Right lobe of liver (tissue), 6 donors: ENCODE data around the gene METTL14. TPM values are rescaled to one million over a fixed set of nuclear protein-coding genes. Genes with fewer than 3 reads are reported as not detected.

ENCODE experiments used
- ATAC-seq, 4 donors: fragments of 200-7000 bp; cut with Tn5 transposase; one replicate each; pipeline ENCODE4 v1.9.1; 2020; ENCODE audit warnings: mild to moderate bottlenecking in 4 of 4, moderate library complexity in 4 of 4
- DNase-seq, 3 donors: peaks; one replicate each; pipeline ENCODE4 v3.0.0-alpha.2; 2020
- H3K27ac ChIP-seq, 3 donors: fragments of 200-600 bp; one replicate each; pipeline ENCODE4 v1.8.0; 2022
- H3K27me3 ChIP-seq, 2 donors: fragments of 200-600 bp; one replicate each; pipeline ENCODE4 v1.8.0; 2022
- H3K36me3 ChIP-seq, 4 donors: fragments of 200-600 bp; sonication (generic) in 1 of 4; one replicate each; pipeline versions ENCODE4 v1.5.1 to v1.8.0; 2017 to 2022; ENCODE audit warnings: control low read depth in 1 of 4
- H3K4me1 ChIP-seq, 4 donors: fragments of 200-600 bp; sonication (generic) in 1 of 4; one replicate each; pipeline versions ENCODE4 v1.5.1 to v1.8.0; 2017 to 2022; ENCODE audit warnings: control low read depth in 1 of 4
- H3K4me3 ChIP-seq, 3 donors: fragments of 200-600 bp; one replicate each; pipeline ENCODE4 v1.8.0; 2022
- H3K9me3 ChIP-seq, 4 donors: fragments of 200-600 bp; sonication (generic) in 1 of 4; one replicate each; pipeline versions ENCODE4 v1.5.1 to v1.8.0; 2017 to 2022; ENCODE audit warnings: control low read depth in 1 of 4
- POLR2A ChIP-seq: fragments of 450-650 bp; IDR thresholded peaks from one replicate; pipeline ENCODE4 v1.6.1; 2017; ENCODE audit warnings: antibody characterized with exemption, mild to moderate bottlenecking
- WGBS: methylation state at CpG from one replicate; pipeline ENCODE4 v1.1.6; 2018; ENCODE audit warnings: low coverage, low lambda C conversion rate; ENCODE audit not compliant: insufficient coverage; ENCODE audit errors: missing lambda C conversion rate; 5-methylcytosine and 5-hydroxymethylcytosine counted together
- intact Hi-C, 2 donors: fragments of 100-400 bp; cut with DNase I; formaldehyde crosslinking; loops; one replicate each; pipeline versions ENCODE4 v1.11.2 to v1.14.1; 2022
- total RNA-seq, 6 experiments: library from RNA; depleted of rRNA in 2 of 6; stranded (reverse); fragments of >200 nt in 2 of 6; fragmentation: NEBNext Ultra II Directional in 3 of 6; extraction: Animal tissue kit (Norgen Biotek cat#: 25700) in 3 of 6; gene quantifications; one replicate each; pipeline versions ENCODE4 v1.1.0 to v1.2.4, GENCODE V29; 2016 to 2023
- TF ChIP-seq, protein P1 (sequence below), 4 donors: fragments of 200-600 bp in 3 of 4; fragments of 450-650 bp in 1 of 4; IDR thresholded peaks; one replicate each; pipeline versions ENCODE4 v1.5.1 to v1.8.0; 2016 to 2022; ENCODE audit warnings: antibody characterized with exemption in 4 of 4, mild to moderate bottlenecking in 2 of 4
- donor health status: DM: no; HTN: yes; CAD: no.
- donor health status: DM: no; HTN: no; CAD: no.
- donor health status: DM: no; HTN: no; CAD: no.
- donor health status: DM: no; HTN: yes; CAD: no.
- donor health status: DM: no; HTN: yes; CAD: no.

Gene METTL14
- total RNA-seq, 6 experiments from 2014 or later, result 19.5 to 33.0 (median 25.9) TPM

GRCh38 chr4:118742050-118742449 is 56.9 kb downstream of the METTL14 start:
- Histone ChIP-seq H3K36me3 (peaks cover 0 to 54% (median 28%) of the 10 kb centered on the region in 4 donors), H3K27ac (no peak overlapping the region), H3K27me3 (no peaks in the 10 kb centered on the region), H3K9me3 (no peaks in the 10 kb centered on the region), H3K4me3 (no peak overlapping the region), H3K4me1 (no peaks in the 10 kb centered on the region)
- DNase-seq (no peak), ATAC-seq (peak in 1 of 4 donors; percentile 31)
- TF ChIP-seq, protein P1, sequence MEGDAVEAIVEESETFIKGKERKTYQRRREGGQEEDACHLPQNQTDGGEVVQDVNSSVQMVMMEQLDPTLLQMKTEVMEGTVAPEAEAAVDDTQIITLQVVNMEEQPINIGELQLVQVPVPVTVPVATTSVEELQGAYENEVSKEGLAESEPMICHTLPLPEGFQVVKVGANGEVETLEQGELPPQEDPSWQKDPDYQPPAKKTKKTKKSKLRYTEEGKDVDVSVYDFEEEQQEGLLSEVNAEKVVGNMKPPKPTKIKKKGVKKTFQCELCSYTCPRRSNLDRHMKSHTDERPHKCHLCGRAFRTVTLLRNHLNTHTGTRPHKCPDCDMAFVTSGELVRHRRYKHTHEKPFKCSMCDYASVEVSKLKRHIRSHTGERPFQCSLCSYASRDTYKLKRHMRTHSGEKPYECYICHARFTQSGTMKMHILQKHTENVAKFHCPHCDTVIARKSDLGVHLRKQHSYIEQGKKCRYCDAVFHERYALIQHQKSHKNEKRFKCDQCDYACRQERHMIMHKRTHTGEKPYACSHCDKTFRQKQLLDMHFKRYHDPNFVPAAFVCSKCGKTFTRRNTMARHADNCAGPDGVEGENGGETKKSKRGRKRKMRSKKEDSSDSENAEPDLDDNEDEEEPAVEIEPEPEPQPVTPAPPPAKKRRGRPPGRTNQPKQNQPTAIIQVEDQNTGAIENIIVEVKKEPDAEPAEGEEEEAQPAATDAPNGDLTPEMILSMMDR (IDR thresholded peaks at IDR 0.05), result no peak
- no peak for TF ChIP-seq POLR2A
- intact Hi-C loops, result no loop called here

GRCh38 chr4:118743867-118744266 is 58.7 kb downstream of the METTL14 start:
- no peaks in the 10 kb centered on the region for H3K27me3 ChIP-seq
- no peaks in the 10 kb centered on the region for H3K4me1 ChIP-seq
- no peak for DNase-seq
- TF ChIP-seq, protein P1 (IDR thresholded peaks at IDR 0.05), result no peak
- TF ChIP-seq POLR2A, result no peak
- peaks cover 0 to 42% (median 24%) of the 10 kb centered on the region in 4 donors for H3K36me3 ChIP-seq
- H3K4me3 ChIP-seq, result no peak overlapping the region
- 75% methylated on average over 4 of the region's 4 CpGs for WGBS
- intact Hi-C loops, result no loop called here
- ATAC-seq, result peak in 1 of 4 donors; percentile 41
- no peaks in the 10 kb centered on the region for H3K9me3 ChIP-seq
- H3K27ac ChIP-seq, result no peak overlapping the region

- H3K36me3 ChIP-seq, result peaks cover 0 to 32% (median 17%) of the 10 kb centered on the region in 4 donors
- no peaks in the 10 kb centered on the region for H3K27me3 ChIP-seq
- peaks cover 0 to 9% (median 0%) of the 10 kb centered on the region in 4 donors for H3K4me1 ChIP-seq
- WGBS, result 75% methylated on average over 3 of the region's 3 CpGs
- H3K27ac ChIP-seq, result no peak overlapping the region
- intact Hi-C loops, result no loop called here
- TF ChIP-seq, protein P1 (IDR thresholded peaks at IDR 0.05), result no peak
- no peak for TF ChIP-seq POLR2A
- H3K9me3 ChIP-seq, result no peaks in the 10 kb centered on the region
- H3K4me3 ChIP-seq, result no peak overlapping the region
- DNase-seq (no peak), ATAC-seq (peak in 1 of 4 donors; percentile 20)
These were observed 60.2 kb downstream of the METTL14 start for GRCh38 chr4:118745357-118745756.

GRCh38 chr4:118746251-118746919 is 61.2 kb downstream of the METTL14 start:
- H3K4me3 ChIP-seq, result no peak overlapping the region
- no peak overlapping the region for H3K27ac ChIP-seq
- H3K9me3 ChIP-seq, result no peaks in the 10 kb centered on the region
- intact Hi-C loops, result no loop called here
- 38% methylated on average over 1 of the region's 2 CpGs for WGBS
- H3K4me1 ChIP-seq, result peaks cover 0 to 10% (median 0%) of the 10 kb centered on the region in 4 donors
- DNase-seq (no peak), ATAC-seq (no peak)
- no peak for TF ChIP-seq POLR2A
- TF ChIP-seq, protein P1 (IDR thresholded peaks at IDR 0.05), result no peak
- no peaks in the 10 kb centered on the region for H3K27me3 ChIP-seq
- peaks cover 0 to 36% (median 17%) of the 10 kb centered on the region in 4 donors for H3K36me3 ChIP-seq
